K562 (cell line): ENCODE measurements around the gene UBXN11. TPM values are rescaled to one million over a fixed set of nuclear protein-coding genes. Genes with fewer than 3 reads are reported as not detected.

Source experiments
- CEBPZ ChIP-seq: fragments of 150-350 bp; IDR thresholded peaks from 2 replicates; pipeline ENCODE4 v1.6.1; 2014; ENCODE audit warnings: low read depth, mild to moderate bottlenecking, low read length, borderline replicate concordance
- EP400 ChIP-seq: fragments of 450-650 bp; IDR thresholded peaks from 2 replicates; pipeline ENCODE4 v1.6.1; 2017; ENCODE audit warnings: antibody characterized with exemption, mild to moderate bottlenecking, moderate library complexity
- TARDBP ChIP-seq: fragments of 450-650 bp; IDR thresholded peaks from 2 replicates; pipeline ENCODE4 v1.6.1; 2016
- ZBTB40 ChIP-seq, 2 experiments: fragments of 450-650 bp in 1 of 2; sonication (generic) in 1 of 2; formaldehyde crosslinking in 1 of 2; IDR thresholded peaks; 2 replicates each; pipeline versions ENCODE4 v1.7.1 to v1.9.0; 2016 to 2022; ENCODE audit warnings: inconsistent platforms in 1 of 2, mild to moderate bottlenecking in 1 of 2, missing genetic modification reagents in 1 of 2
- ZFX ChIP-seq: sonication (generic); formaldehyde crosslinking; IDR thresholded peaks from 2 replicates; pipeline ENCODE4 v1.8.0; 2022; ENCODE audit warnings: mild to moderate bottlenecking, missing genetic modification reagents, moderate library complexity
- ZNF146 ChIP-seq: IDR thresholded peaks from one replicate; pipeline ENCODE4 v1.6.1; 2018; ENCODE audit warnings: missing compliant biosample characterization; ENCODE audit not compliant: unreplicated experiment
- ZNF644 ChIP-seq: fragments of 200-800 bp; sonication (Bioruptor generic); IDR thresholded peaks from 2 replicates; pipeline ENCODE4 v1.6.1; 2016; ENCODE audit warnings: low read depth, missing genetic modification characterization, missing compliant biosample characterization
- ZNF780A ChIP-seq: fragments of 250-450 bp; sonication (Bioruptor Pico); IDR thresholded peaks from 2 replicates; pipeline ENCODE4 v1.5.0; 2021; ENCODE audit warnings: mild to moderate bottlenecking
- polyA plus RNA-seq, 8 experiments: library from polyadenylated mRNA; depleted of rRNA in 4 of 8; stranded (reverse) in 5 of 8; unstranded in 3 of 8; fragments of >200 nt; fragmentation: Nextera tagmentation in 2 of 8; fragmentation: Illumina TruSeq in 1 of 8; extraction: Ambion mirVana in 2 of 8; extraction: Trizol in 1 of 8; gene quantifications; 2 replicates each; pipeline versions ENCODE4 v1.2.1 to v1.2.3, GENCODE V29; 2011 to 2014; ENCODE audit warnings: inconsistent platforms in 1 of 8, missing spikeins in 1 of 8
- total RNA-seq, 7 experiments: library from RNA; depleted of rRNA in 6 of 7; stranded (reverse); fragments of >200 nt in 6 of 7; fragmentation: Illumina TruSeq in 2 of 7; extraction: Trizol in 2 of 7; gene quantifications; 2 replicates each; pipeline versions ENCODE4 v1.2.1 to v1.2.3, GENCODE V29; 2011 to 2021; ENCODE audit warnings: low replicate concordance in 1 of 7
- TF ChIP-seq, protein P1 (sequence below): sonication (generic); formaldehyde crosslinking; IDR thresholded peaks from 2 replicates; pipeline ENCODE4 v1.9.0; 2022; ENCODE audit warnings: mild to moderate bottlenecking, missing genetic modification reagents
- TF ChIP-seq, protein P2 (sequence below), 2 experiments: fragments of 450-650 bp in 1 of 2; sonication (generic) in 1 of 2; formaldehyde crosslinking; conservative IDR thresholded peaks; 2 replicates each; pipeline versions ENCODE4 v1.4.0 to v1.8.1; 2020 to 2022; ENCODE audit warnings: mild to moderate bottlenecking in 1 of 2, missing genetic modification reagents in 1 of 2

The UBXN11 gene
- total and polyA plus RNA-seq, 9 of the 15 experiments (the other 6 are each of a cell fraction or from before 2014, with no cell fraction given), result 0.48 to 34.3 (median 11.3) TPM

DNA sequence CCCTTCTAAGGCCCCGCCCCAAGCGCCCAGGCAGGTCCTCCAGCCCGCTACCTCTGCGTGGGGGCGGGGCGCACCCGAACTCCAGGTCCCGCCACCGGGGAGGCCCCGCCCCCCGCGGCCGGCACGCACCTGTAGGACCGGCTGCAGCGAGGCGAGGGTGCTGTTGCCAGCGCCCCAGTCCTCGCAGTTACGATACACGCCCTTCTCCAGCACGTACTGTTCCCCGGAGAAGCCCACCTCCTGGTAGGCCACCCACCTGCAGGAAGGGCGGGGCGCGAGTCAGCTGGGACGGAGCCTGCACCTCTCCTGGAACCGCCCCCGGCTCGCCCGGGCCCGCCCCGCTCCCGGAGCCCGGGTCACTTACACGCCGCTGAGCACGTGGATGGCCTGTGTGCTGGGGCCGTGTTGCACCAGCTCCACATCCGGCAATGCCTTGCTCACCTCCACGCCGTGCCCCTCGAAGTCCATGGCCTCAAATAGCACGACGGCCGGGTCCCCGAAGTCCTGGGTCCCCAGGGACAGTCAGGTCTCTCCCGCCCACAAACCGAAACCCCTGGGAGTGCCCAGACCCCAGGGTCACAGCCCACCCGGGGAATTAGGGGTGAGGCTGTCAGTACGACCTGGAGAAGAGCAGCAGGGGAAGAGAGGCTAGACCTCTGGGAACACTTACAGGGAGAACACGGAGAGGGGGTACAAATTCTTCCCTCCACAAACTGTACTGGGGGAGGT lies 30.2 kb upstream of the UBXN11 start (continued):
- TF ChIP-seq CEBPZ (no peak), ZNF644 (peak; percentile 89; the same call in 1 of the 2 replicates), EP400 (peak; percentile 99), ZNF780A (CRISPR knock-in tag) (no peak), ZNF146 (CRISPR knock-in tag) (peak; percentile 41), ZBTB40 (IDR thresholded peaks at IDR 0.05) (peak; percentile 63; the same call in 1 of the 2 replicates), ZBTB40 (CRISPR knock-in tag; IDR thresholded peaks at IDR 0.05) (peak; percentile 86), TARDBP (peak; percentile 13; the same call in 1 of the 2 replicates), ZFX (CRISPR knock-in tag) (peak; percentile 96)
- TF ChIP-seq, protein P1, sequence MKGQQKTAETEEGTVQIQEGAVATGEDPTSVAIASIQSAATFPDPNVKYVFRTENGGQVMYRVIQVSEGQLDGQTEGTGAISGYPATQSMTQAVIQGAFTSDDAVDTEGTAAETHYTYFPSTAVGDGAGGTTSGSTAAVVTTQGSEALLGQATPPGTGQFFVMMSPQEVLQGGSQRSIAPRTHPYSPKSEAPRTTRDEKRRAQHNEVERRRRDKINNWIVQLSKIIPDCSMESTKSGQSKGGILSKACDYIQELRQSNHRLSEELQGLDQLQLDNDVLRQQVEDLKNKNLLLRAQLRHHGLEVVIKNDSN, result peak; percentile 89
- TF ChIP-seq, protein P2, sequence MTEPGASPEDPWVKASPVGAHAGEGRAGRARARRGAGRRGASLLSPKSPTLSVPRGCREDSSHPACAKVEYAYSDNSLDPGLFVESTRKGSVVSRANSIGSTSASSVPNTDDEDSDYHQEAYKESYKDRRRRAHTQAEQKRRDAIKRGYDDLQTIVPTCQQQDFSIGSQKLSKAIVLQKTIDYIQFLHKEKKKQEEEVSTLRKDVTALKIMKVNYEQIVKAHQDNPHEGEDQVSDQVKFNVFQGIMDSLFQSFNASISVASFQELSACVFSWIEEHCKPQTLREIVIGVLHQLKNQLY (CRISPR knock-in tag; conservative IDR thresholded peaks at IDR 0.05), result peak; percentile 68 to 94; a peak in 3 of 4 replicates
